HepG2 (cell line): ENCODE data around the gene PDLIM5. TPM values are rescaled to one million over a fixed set of nuclear protein-coding genes. Genes with fewer than 3 reads are reported as not detected.

Experiments used
- DNMT1 ChIP-seq: sonication (generic); formaldehyde crosslinking; IDR thresholded peaks from 2 replicates; pipeline ENCODE4 v1.5.1; 2020; ENCODE audit warnings: mild to moderate bottlenecking, missing genetic modification reagents
- DR1 ChIP-seq: sonication (generic); formaldehyde crosslinking; IDR thresholded peaks from 2 replicates; pipeline ENCODE4 v1.8.0; 2021; ENCODE audit warnings: mild to moderate bottlenecking, missing genetic modification reagents, inconsistent platforms
- E2F5 ChIP-seq: sonication (generic); formaldehyde crosslinking; conservative IDR thresholded peaks from 2 replicates; pipeline ENCODE4 v1.4.0; 2020; ENCODE audit warnings: missing genetic modification reagents
- FIP1L1 ChIP-seq: fragments of 200-400 bp; formaldehyde crosslinking; IDR thresholded peaks from 2 replicates; pipeline ENCODE4 v1.6.1; 2018; ENCODE audit warnings: low read depth, mild to moderate bottlenecking, low read length, moderate library complexity, borderline replicate concordance; ENCODE audit not compliant: insufficient read depth
- GABPA ChIP-seq, 2 experiments: IDR thresholded peaks; 2 replicates each; pipeline ENCODE4 v1.6.1; 2011 to 2016; ENCODE audit warnings: low read depth in 2 of 2, low read length in 1 of 2, missing biosample characterization in 1 of 2, missing genetic modification characterization in 1 of 2
- ISL2 ChIP-seq: sonication (generic); formaldehyde crosslinking; IDR thresholded peaks from 2 replicates; pipeline ENCODE4 v1.5.0; 2020; ENCODE audit warnings: missing genetic modification reagents
- KMT2A ChIP-seq: sonication (generic); formaldehyde crosslinking; IDR thresholded peaks from 2 replicates; pipeline ENCODE4 v1.4.0; 2020; ENCODE audit warnings: missing genetic modification reagents
- LCORL ChIP-seq, 2 experiments: fragments of 450-650 bp in 1 of 2; sonication (generic) in 1 of 2; formaldehyde crosslinking in 1 of 2; IDR thresholded peaks; 2 replicates each; pipeline versions ENCODE4 v1.5.0 to v1.6.1; 2017 to 2020; ENCODE audit warnings: antibody characterized with exemption in 1 of 2, missing genetic modification reagents in 1 of 2
- MTA1 ChIP-seq: sonication (generic); formaldehyde crosslinking; IDR thresholded peaks from 2 replicates; pipeline ENCODE4 v1.4.0; 2020; ENCODE audit warnings: missing genetic modification reagents, mild to moderate bottlenecking, borderline replicate concordance
- MTF1 ChIP-seq: sonication (generic); formaldehyde crosslinking; IDR thresholded peaks from 2 replicates; pipeline ENCODE4 v1.5.0; 2020; ENCODE audit warnings: missing genetic modification reagents
- NFE2L2 ChIP-seq: fragments of 150-350 bp; IDR thresholded peaks from 2 replicates; pipeline ENCODE4 v1.6.1; 2014; ENCODE audit warnings: low read length
- NR2F1 ChIP-seq, 2 experiments: fragments of 450-650 bp in 1 of 2; formaldehyde crosslinking in 1 of 2; IDR thresholded peaks; 2 replicates each; pipeline versions ENCODE4 v1.5.0 to v1.6.1; 2016 to 2020; ENCODE audit warnings: mild to moderate bottlenecking in 1 of 2, missing compliant biosample characterization in 1 of 2, missing genetic modification reagents in 1 of 2, moderate library complexity in 1 of 2
- POLR2AphosphoS5 ChIP-seq: IDR thresholded peaks from 2 replicates; pipeline ENCODE4 v1.6.1; 2012; ENCODE audit warnings: low read depth, low read length
- RERE ChIP-seq: IDR thresholded peaks from 2 replicates; pipeline ENCODE4 v1.6.1; 2016; ENCODE audit warnings: low read depth, missing genetic modification reagents, missing compliant biosample characterization
- RFX3 ChIP-seq: IDR thresholded peaks from 2 replicates; pipeline ENCODE4 v1.6.1; 2016; ENCODE audit warnings: missing biosample characterization, missing genetic modification reagents
- SP2 ChIP-seq: sonication (generic); formaldehyde crosslinking; IDR thresholded peaks from 2 replicates; pipeline ENCODE4 v1.5.1; 2020; ENCODE audit warnings: mild to moderate bottlenecking, missing genetic modification reagents
- SPEN ChIP-seq: sonication (generic); formaldehyde crosslinking; IDR thresholded peaks from 2 replicates; pipeline ENCODE4 v1.5.1; 2020; ENCODE audit warnings: low read depth, mild to moderate bottlenecking, missing genetic modification reagents
- TBX3 ChIP-seq: fragments of 450-650 bp; IDR thresholded peaks from 2 replicates; pipeline ENCODE4 v1.6.1; 2017; ENCODE audit warnings: antibody characterized with exemption, mild to moderate bottlenecking, inconsistent platforms, borderline replicate concordance
- TSC22D2 ChIP-seq: sonication (generic); formaldehyde crosslinking; IDR thresholded peaks from 2 replicates; pipeline ENCODE4 v1.5.1; 2020; ENCODE audit warnings: missing genetic modification reagents, mild to moderate bottlenecking, borderline replicate concordance
- ZBTB42 ChIP-seq: sonication (generic); formaldehyde crosslinking; IDR thresholded peaks from 2 replicates; pipeline ENCODE4 v1.5.0; 2020; ENCODE audit warnings: mild to moderate bottlenecking, missing genetic modification reagents
- ZNF12 ChIP-seq: sonication (generic); formaldehyde crosslinking; IDR thresholded peaks from 2 replicates; pipeline ENCODE4 v1.5.0; 2020; ENCODE audit warnings: missing genetic modification reagents
- ZNF329 ChIP-seq: sonication (generic); formaldehyde crosslinking; IDR thresholded peaks from 2 replicates; pipeline ENCODE4 v1.9.0; 2021; ENCODE audit warnings: low read depth, mild to moderate bottlenecking, missing genetic modification reagents
- ZNF343 ChIP-seq: sonication (generic); formaldehyde crosslinking; IDR thresholded peaks from 2 replicates; pipeline ENCODE4 v1.4.0; 2020; ENCODE audit warnings: mild to moderate bottlenecking, missing genetic modification reagents
- ZNF552 ChIP-seq: sonication (generic); formaldehyde crosslinking; IDR thresholded peaks from 2 replicates; pipeline ENCODE4 v1.9.0; 2022; ENCODE audit warnings: missing genetic modification reagents, mild to moderate bottlenecking, borderline replicate concordance
- ZNF556 ChIP-seq: sonication (generic); formaldehyde crosslinking; IDR thresholded peaks from 2 replicates; pipeline ENCODE4 v1.4.0; 2020; ENCODE audit warnings: mild to moderate bottlenecking, missing genetic modification reagents, borderline replicate concordance
- ZNF644 ChIP-seq: IDR thresholded peaks from 2 replicates; pipeline ENCODE4 v1.6.1; 2016; ENCODE audit warnings: low read depth
- ZNF772 ChIP-seq: sonication (generic); formaldehyde crosslinking; IDR thresholded peaks from 2 replicates; pipeline ENCODE4 v1.5.0; 2020; ENCODE audit warnings: mild to moderate bottlenecking, missing genetic modification reagents
- polyA plus RNA-seq, 8 experiments: library from polyadenylated mRNA; depleted of rRNA in 3 of 8; stranded (reverse) in 7 of 8; unstranded in 1 of 8; fragments of >200 nt; fragmentation: Illumina TruSeq in 4 of 8; extraction: Trizol in 4 of 8; gene quantifications; 2 replicates each; pipeline versions ENCODE4 v1.2.1 to v1.2.3, GENCODE V29; 2011 to 2016; ENCODE audit warnings: low read depth in 4 of 8, missing spikeins in 1 of 8, mixed read lengths in 1 of 8; ENCODE audit not compliant: insufficient read depth in 1 of 8
- total RNA-seq, 5 experiments: library from RNA; depleted of rRNA; stranded (reverse); fragments of >200 nt; fragmentation: Illumina TruSeq; extraction: Trizol; gene quantifications; 2 replicates each; pipeline ENCODE4 v1.2.3, GENCODE V29; 2016; ENCODE audit warnings: low read depth in 1 of 5

The PDLIM5 gene
- total and polyA plus RNA-seq, 2 of the 13 experiments (the other 11 are each of a cell fraction or from before 2014, with no cell fraction given), result 52.8 to 119 TPM

DNA sequence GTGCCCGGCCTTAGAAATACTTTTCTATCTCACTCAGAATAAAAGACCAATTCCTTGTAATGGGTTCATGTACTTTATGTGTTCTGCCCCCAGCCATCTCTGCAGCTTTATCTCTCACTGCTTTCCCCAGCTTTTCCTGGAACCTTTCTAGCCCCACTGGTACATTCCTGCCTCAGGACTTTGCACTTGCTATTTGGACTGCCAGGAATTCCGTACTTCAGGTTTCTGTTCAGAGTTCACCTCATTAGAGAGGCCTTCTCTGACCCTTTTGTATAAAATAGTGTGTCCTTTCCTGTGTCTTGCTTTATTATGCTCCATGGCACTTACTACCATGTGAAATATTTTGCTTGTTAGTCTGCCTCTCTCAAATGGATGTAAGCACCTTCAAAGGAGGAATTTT, 112.5 kb downstream of the PDLIM5 start (continued):
- TF ChIP-seq LCORL (IDR thresholded peaks at IDR 0.05) (peak; percentile 50; the same call in 1 of the 2 replicates), LCORL (CRISPR knock-in tag; IDR thresholded peaks at IDR 0.05) (0 out of 2 replicates have a peak, but pooled peaks have one; percentile 58), SP2 (CRISPR knock-in tag) (no peak), DR1 (CRISPR knock-in tag) (no peak), KMT2A (CRISPR knock-in tag) (no peak), GABPA (IDR thresholded peaks at IDR 0.05; ENCODE audit: low read depth, low read length) (no peak), GABPA (CRISPR knock-in tag; IDR thresholded peaks at IDR 0.05; ENCODE audit: low read depth) (peak; percentile 37; the same call in 1 of the 2 replicates), ZBTB42 (CRISPR knock-in tag) (no peak), ZNF556 (CRISPR knock-in tag) (peak; percentile 54; the same call in 1 of the 2 replicates), ZNF772 (CRISPR knock-in tag) (no peak), ZNF12 (CRISPR knock-in tag) (no peak), DNMT1 (no peak), RERE (peak; percentile 42; the same call in 1 of the 2 replicates), POLR2AphosphoS5 (no peak), MTF1 (CRISPR knock-in tag) (no peak), MTA1 (CRISPR knock-in tag) (no peak), NFE2L2 (no peak), ISL2 (CRISPR knock-in tag) (peak; percentile 70), E2F5 (no peak), FIP1L1 (no peak), ZNF552 (CRISPR knock-in tag) (no peak), TSC22D2 (CRISPR knock-in tag) (no peak), ZNF329 (CRISPR knock-in tag) (no peak), NR2F1 (CRISPR knock-in tag; IDR thresholded peaks at IDR 0.05) (peak; percentile 27 to 90; a peak in 3 of 4 replicates), RFX3 (CRISPR knock-in tag) (no peak), ZNF644 (CRISPR knock-in tag) (peak; percentile 92), TBX3 (peak; percentile 46; the same call in 1 of the 2 replicates), ZNF343 (CRISPR knock-in tag) (no peak), SPEN (CRISPR knock-in tag) (peak; percentile 44; the same call in 1 of the 2 replicates)
